GM12801 (cell line): ENCODE data around the gene COL19A1.

ENCODE experiments used
- TF ChIP-seq, protein P1 (sequence below): IDR thresholded peaks from one replicate; pipeline ENCODE4 v1.5.1; 2011; ENCODE audit warnings: control low read depth; ENCODE audit not compliant: insufficient read length; ENCODE audit errors: extremely low read depth

COL19A1 gene

DNA sequence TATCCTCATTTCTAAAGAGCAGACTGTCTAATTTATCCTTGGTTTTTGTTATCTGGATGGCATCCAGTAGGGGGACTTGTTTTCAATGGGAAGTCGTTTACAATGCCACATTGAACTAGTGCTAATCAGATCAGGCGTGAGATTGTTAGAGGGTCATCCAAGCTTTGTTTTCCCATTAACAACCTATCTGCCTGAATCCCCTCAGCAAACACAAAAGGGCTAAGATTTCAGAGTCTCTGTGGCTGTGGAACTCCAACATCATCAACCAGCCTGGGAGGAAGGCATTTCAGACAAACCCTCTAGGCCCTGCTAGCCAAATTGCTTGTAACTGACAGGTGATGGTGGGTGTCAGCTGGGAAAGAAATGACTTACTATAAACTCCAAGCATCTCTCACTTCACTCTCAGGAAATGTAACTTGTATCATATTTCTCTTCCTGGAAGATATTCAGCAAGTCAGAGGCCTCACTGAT, 47.7 kb downstream of the COL19A1 start:
- TF ChIP-seq, protein P1, sequence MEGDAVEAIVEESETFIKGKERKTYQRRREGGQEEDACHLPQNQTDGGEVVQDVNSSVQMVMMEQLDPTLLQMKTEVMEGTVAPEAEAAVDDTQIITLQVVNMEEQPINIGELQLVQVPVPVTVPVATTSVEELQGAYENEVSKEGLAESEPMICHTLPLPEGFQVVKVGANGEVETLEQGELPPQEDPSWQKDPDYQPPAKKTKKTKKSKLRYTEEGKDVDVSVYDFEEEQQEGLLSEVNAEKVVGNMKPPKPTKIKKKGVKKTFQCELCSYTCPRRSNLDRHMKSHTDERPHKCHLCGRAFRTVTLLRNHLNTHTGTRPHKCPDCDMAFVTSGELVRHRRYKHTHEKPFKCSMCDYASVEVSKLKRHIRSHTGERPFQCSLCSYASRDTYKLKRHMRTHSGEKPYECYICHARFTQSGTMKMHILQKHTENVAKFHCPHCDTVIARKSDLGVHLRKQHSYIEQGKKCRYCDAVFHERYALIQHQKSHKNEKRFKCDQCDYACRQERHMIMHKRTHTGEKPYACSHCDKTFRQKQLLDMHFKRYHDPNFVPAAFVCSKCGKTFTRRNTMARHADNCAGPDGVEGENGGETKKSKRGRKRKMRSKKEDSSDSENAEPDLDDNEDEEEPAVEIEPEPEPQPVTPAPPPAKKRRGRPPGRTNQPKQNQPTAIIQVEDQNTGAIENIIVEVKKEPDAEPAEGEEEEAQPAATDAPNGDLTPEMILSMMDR, result no peak

DNA sequence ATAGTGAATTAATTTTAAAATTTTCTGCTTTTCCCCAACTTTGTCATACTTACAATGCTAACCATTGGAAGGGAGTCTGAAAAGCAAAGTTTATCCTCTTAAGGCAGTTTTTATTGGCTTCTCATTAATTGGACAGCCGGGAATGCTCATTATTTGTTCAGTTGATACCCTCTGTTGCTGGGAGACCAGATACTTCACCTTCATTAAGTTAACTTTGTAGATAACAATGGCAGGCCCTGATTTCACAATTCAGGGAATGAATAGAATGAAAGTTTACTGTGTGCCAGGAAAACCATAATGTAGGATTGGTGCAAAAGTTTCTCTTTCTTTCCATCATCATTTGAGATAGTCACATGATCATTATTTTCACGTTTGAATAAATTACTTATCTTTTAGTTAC, 49.0 kb downstream of the COL19A1 start:
- TF ChIP-seq, protein P1, result no peak

DNA sequence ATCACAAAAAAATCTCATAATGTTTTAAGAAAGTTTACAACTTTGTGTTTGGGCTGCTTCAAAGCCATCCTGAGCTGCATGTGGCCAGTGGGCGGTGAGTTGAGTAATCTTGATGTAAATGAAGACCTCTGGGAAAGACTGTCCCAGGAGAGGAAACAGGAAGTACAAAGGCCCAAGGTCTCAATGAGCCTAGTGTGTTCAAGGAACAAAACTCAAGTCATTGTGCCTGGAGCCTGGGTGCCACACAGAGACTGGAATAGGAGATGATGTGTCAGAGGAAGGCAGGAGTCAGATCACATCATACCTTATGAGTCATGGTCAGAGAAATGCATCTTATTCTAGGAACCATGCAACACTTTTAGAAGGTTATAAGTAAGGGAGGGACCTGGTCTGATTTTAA, 51.5 kb downstream of the COL19A1 start:
- TF ChIP-seq, protein P1, result no peak

DNA sequence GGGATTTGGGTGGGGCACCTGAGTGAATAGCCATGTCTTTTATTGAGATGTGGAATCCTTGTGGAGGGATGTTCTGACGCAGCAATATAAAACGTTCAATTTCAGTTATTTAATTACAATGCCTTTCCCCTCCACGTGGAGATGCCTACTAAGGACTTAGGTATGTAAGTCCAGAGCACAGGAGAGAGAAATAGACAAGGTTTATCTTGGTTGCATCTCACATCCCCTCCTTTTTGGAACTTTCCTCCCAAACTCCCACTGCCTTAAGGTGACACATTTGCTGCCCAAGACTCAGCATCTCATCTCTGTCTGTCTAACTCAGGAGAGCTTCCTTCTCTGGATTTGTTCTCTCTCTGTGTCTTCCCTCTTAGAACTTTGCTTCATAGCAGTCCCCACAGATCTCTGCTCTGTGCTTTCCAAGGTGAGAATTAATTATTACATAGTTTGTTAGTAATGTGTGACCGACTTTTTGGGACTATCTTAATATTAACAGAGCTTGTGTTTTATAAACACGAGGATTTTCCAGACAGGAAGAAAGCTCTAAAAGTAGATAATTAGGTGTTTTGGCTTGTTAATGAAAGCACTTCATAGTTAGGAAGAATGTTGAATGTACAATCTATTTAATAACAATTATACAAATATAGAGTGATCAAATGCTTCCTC, 52.6 kb downstream of the COL19A1 start:
- TF ChIP-seq, protein P1, result no peak

DNA sequence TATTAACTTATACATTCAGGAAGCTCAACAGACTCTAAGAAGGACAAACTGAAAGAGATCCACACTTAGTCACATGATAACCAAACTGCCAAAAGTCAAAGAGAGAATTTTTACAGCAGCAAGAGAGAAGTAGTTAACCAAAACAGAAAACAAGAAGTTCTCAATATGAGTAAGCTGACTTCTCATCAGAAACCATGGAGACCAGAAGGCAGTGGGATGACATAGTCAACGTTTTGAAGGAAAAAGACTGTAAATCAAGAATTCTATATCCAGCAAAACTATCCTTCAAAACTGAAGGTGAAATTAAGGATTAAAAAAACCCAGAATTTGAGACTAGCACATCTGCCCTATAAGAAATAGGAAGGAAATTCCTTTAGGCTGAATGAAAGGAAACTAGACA, 60.4 kb downstream of the COL19A1 start:
- TF ChIP-seq, protein P1, result no peak

DNA sequence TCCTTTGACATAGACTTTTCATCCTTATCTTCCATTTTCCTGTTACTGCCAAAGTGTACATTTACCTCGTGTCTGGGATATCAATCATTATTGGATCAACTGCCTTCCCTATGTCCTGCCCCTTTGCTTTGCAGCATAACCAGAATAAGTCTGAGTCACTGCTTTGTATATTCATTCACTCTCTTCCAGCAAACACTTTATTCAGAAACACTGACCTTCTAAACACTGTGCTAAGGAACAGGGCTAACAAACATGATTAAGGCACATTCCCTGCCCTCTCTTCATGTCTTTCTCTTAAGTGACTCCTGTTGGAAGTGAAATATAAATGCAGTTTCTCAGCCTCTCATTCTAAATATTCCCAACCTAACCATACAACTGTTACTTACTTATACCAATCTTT, 66.9 kb downstream of the COL19A1 start:
- TF ChIP-seq, protein P1, result no peak

DNA sequence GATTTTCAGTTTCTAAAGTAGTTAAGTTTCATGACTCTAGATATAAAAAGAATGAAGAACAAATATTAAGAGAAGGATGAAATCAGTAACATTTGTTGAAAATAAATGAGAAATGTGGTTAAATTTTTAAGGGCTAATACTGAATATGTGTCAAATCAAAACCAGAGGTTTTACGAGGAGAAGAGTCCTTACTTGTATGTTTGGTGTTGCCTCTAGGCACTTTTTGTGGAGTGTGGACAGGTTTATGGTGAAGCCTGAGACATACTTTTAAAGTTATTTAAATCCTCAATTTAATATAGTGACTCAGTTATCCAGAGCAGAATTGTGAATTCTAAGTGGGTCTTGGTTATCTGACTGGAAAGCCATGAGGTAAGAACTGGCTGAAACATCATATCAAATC, 68.7 kb downstream of the COL19A1 start:
- TF ChIP-seq, protein P1, result no peak
